ENCODE data around the gene CAT. TPM values are rescaled to one million over a fixed set of nuclear protein-coding genes. Genes with fewer than 3 reads are reported as not detected.

The CAT gene
- total and polyA plus RNA-seq, 9 of the 15 experiments (the other 6 are each of a cell fraction or from before 2014, with no cell fraction given) = 86.7 to 183 (median 114) TPM

DNA sequence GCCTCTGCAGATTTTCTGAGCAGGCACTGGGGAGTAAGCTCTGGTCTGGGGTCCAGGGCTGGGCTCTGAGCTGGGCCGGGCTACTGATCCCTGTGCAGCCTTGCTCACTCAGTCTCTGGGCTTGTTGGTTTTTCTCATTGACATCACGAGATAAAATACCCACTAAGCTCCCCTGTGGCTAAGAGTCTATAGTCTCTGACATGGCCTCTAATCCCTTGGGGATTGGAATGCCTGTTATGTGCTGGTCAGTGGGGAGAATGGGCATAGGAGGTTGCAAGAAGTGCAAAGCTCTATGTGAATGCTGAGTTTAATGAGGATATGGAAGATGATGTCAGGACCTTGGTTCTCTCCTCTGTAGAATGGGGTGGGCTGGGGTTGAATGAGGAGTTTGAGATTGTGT is 51.6 kb downstream of the CAT start:
- Histone ChIP-seq H3K4me1 (replicated peaks in 1 of 2; ENCODE audit: control insufficient read depth in 2 of 2, insufficient read depth in 2 of 2, low read length in 2 of 2) (no peaks in the 10 kb centered on the region; a peak in 1 of 5 replicates), H3K36me3 (ENCODE audit: control insufficient read depth, insufficient read depth, low read length) (no peaks in the 10 kb centered on the region), H3K9ac (ENCODE audit: insufficient read depth in 1 of 2, low read depth in 2 of 2, low read length in 2 of 2) (no peak overlapping the region), H3K79me2 (ENCODE audit: control insufficient read depth, insufficient read depth, low read length) (no peaks in the 10 kb centered on the region), H3K9me3 (replicated peaks; ENCODE audit: control insufficient read depth, insufficient read depth, low read depth, low read length) (no peaks in the 10 kb centered on the region), H3K4me3 (no peak overlapping the region), H3K9me1 (ENCODE audit: control insufficient read depth, insufficient read depth, low read length) (no peaks in the 10 kb centered on the region), H4K20me1 (replicated peaks; ENCODE audit: control insufficient read depth, insufficient read depth, low read length) (0 out of 2 replicates have a peak, but pooled peaks cover 4% of the 10 kb centered on the region), H2AFZ (ENCODE audit: low read depth, low read length) (no peak overlapping the region), H3K27ac (ENCODE audit: extremely low read depth, low read depth, low read length) (no peak overlapping the region), H3K4me2 (ENCODE audit: insufficient read depth, low read length) (no peak overlapping the region), H3K27me3 (ENCODE audit: control insufficient read depth in 2 of 2, insufficient read depth in 2 of 2, low read length in 2 of 2) (peaks cover 4 to 29% of the 10 kb centered on the region in 2 experiments)
- ChIA-PET POLR2A (no interaction called here), CTCF (ENCODE audit: low intra/inter-chr PET ratio) (no interaction called here)
- in situ Hi-C loops (cut with MboI) = loop anchor here (25.0 kb wide), 1 partner anchor 678 kb away; no protein-coding TSS in a partner anchor
- no peak for DNase-seq (ENCODE audit: extremely low read depth in 1 of 4, low spot score in 3 of 4)
- no peak for FAIRE-seq
- no peak for ATAC-seq
- intact Hi-C loops (cut with micrococcal nuclease) = loop anchor here (10.0 kb wide), 1 partner anchor 496 kb away; no protein-coding TSS in a partner anchor
- BruUV-seq (replicated peaks) = no TSS peak
- WGBS (ENCODE audit: insufficient coverage, low coverage, missing lambda C conversion rate) = 4% methylated on average over 2 of the region's 2 CpGs
- no peak for TF ChIP-seq SREBF2 (CRISPR knock-in tag; IDR thresholded peaks at IDR 0.05)
- no peak for TF ChIP-seq SRSF1 (IDR thresholded peaks at IDR 0.05; ENCODE audit: low read depth, low read length)
- no peak for TF ChIP-seq RCOR1 (IDR thresholded peaks at IDR 0.05; ENCODE audit: borderline replicate concordance in 1 of 2, low read depth in 2 of 2, low read length in 2 of 2)
- TF ChIP-seq, protein P1, sequence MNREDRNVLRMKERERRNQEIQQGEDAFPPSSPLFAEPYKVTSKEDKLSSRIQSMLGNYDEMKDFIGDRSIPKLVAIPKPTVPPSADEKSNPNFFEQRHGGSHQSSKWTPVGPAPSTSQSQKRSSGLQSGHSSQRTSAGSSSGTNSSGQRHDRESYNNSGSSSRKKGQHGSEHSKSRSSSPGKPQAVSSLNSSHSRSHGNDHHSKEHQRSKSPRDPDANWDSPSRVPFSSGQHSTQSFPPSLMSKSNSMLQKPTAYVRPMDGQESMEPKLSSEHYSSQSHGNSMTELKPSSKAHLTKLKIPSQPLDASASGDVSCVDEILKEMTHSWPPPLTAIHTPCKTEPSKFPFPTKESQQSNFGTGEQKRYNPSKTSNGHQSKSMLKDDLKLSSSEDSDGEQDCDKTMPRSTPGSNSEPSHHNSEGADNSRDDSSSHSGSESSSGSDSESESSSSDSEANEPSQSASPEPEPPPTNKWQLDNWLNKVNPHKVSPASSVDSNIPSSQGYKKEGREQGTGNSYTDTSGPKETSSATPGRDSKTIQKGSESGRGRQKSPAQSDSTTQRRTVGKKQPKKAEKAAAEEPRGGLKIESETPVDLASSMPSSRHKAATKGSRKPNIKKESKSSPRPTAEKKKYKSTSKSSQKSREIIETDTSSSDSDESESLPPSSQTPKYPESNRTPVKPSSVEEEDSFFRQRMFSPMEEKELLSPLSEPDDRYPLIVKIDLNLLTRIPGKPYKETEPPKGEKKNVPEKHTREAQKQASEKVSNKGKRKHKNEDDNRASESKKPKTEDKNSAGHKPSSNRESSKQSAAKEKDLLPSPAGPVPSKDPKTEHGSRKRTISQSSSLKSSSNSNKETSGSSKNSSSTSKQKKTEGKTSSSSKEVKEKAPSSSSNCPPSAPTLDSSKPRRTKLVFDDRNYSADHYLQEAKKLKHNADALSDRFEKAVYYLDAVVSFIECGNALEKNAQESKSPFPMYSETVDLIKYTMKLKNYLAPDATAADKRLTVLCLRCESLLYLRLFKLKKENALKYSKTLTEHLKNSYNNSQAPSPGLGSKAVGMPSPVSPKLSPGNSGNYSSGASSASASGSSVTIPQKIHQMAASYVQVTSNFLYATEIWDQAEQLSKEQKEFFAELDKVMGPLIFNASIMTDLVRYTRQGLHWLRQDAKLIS (CRISPR knock-in tag; IDR thresholded peaks at IDR 0.05) = no peak
- no peak for TF ChIP-seq PTTG1 (tag; IDR thresholded peaks at IDR 0.05; ENCODE audit: low read depth)
- no peak for TF ChIP-seq CHD1 (IDR thresholded peaks at IDR 0.05; ENCODE audit: low read length)
- TF ChIP-seq, protein P2, sequence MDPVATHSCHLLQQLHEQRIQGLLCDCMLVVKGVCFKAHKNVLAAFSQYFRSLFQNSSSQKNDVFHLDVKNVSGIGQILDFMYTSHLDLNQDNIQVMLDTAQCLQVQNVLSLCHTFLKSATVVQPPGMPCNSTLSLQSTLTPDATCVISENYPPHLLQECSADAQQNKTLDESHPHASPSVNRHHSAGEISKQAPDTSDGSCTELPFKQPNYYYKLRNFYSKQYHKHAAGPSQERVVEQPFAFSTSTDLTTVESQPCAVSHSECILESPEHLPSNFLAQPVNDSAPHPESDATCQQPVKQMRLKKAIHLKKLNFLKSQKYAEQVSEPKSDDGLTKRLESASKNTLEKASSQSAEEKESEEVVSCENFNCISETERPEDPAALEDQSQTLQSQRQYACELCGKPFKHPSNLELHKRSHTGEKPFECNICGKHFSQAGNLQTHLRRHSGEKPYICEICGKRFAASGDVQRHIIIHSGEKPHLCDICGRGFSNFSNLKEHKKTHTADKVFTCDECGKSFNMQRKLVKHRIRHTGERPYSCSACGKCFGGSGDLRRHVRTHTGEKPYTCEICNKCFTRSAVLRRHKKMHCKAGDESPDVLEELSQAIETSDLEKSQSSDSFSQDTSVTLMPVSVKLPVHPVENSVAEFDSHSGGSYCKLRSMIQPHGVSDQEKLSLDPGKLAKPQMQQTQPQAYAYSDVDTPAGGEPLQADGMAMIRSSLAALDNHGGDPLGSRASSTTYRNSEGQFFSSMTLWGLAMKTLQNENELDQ (CRISPR knock-in tag; IDR thresholded peaks at IDR 0.05; ENCODE audit: borderline replicate concordance) = no peak
- no peak for TF ChIP-seq SP1 (CRISPR knock-in tag; IDR thresholded peaks at IDR 0.05)
- no peak for TF ChIP-seq GATAD2B (IDR thresholded peaks at IDR 0.05; ENCODE audit: borderline replicate concordance)
- TF ChIP-seq, protein P3, sequence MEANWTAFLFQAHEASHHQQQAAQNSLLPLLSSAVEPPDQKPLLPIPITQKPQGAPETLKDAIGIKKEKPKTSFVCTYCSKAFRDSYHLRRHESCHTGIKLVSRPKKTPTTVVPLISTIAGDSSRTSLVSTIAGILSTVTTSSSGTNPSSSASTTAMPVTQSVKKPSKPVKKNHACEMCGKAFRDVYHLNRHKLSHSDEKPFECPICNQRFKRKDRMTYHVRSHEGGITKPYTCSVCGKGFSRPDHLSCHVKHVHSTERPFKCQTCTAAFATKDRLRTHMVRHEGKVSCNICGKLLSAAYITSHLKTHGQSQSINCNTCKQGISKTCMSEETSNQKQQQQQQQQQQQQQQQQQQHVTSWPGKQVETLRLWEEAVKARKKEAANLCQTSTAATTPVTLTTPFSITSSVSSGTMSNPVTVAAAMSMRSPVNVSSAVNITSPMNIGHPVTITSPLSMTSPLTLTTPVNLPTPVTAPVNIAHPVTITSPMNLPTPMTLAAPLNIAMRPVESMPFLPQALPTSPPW (CRISPR knock-in tag; IDR thresholded peaks at IDR 0.05) = no peak
- no peak for TF ChIP-seq ZFPM2 (CRISPR knock-in tag; IDR thresholded peaks at IDR 0.05)
- TF ChIP-seq ZNF121 (CRISPR knock-in tag; conservative IDR thresholded peaks at IDR 0.05) = no peak
- no peak for TF ChIP-seq PCBP2 (IDR thresholded peaks at IDR 0.05; ENCODE audit: low read depth, low read length, poor library complexity, severe bottlenecking)
- TF ChIP-seq, protein P4, sequence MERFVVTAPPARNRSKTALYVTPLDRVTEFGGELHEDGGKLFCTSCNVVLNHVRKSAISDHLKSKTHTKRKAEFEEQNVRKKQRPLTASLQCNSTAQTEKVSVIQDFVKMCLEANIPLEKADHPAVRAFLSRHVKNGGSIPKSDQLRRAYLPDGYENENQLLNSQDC (CRISPR knock-in tag; IDR thresholded peaks at IDR 0.05) = no peak
- no peak for TF ChIP-seq KDM5B (IDR thresholded peaks at IDR 0.05; ENCODE audit: insufficient replicate concordance, low read depth, low read length)
